B cell (primary cell): ENCODE data around the gene SLC35E3. TPM values are rescaled to one million over a fixed set of nuclear protein-coding genes. Genes with fewer than 3 reads are reported as not detected.

ENCODE experiments used
- ATAC-seq: fragments of 200-7000 bp; cut with Tn5 transposase; one replicate; pipeline ENCODE4 v1.10.0; 2021; ENCODE audit warnings: low read depth, mild to moderate bottlenecking, moderate number of reproducible peaks, moderate library complexity
- CTCF ChIA-PET: fragments of 350-600 bp; sonication (Branson Sonifier 250); formaldehyde crosslinking; loops from one replicate; lab custom pipeline; 2021; ENCODE audit warnings: antibody characterized with exemption, inconsistent platforms; lab: Charles Lee
- POLR2A ChIA-PET: fragments of 350-600 bp; sonication (Branson Sonifier 250); formaldehyde crosslinking; loops from one replicate; lab custom pipeline; 2021; ENCODE audit warnings: antibody characterized with exemption; lab: Charles Lee
- DNase-seq: peaks from one replicate; pipeline ENCODE4 v3.0.0; 2013
- H2AFZ ChIP-seq: 2 replicates; pipeline ENCODE4 v1.6.1; 2012; ENCODE audit warnings: mild to moderate bottlenecking, low read depth, low read length; ENCODE audit not compliant: insufficient read depth, poor library complexity, severe bottlenecking
- H3K27ac ChIP-seq, 2 donors: 1 replicate in 1 of 2; 2 replicates in 1 of 2; pipeline ENCODE4 v1.5.1; 2012 to 2013; ENCODE audit warnings: low read length in 2 of 2, mild to moderate bottlenecking in 2 of 2, moderate library complexity in 1 of 2
- H3K27me3 ChIP-seq, 4 experiments: fragments of 200-600 bp in 1 of 4; sonication (generic) in 1 of 4; replicated peaks in 1 of 4; 1 replicate in 2 of 4; 2 replicates in 2 of 4; pipeline versions ENCODE4 v1.6.1 to v1.7.0; 2013 to 2016; ENCODE audit warnings: low read length in 3 of 4, mild to moderate bottlenecking in 2 of 4, mixed read lengths in 1 of 4, moderate library complexity in 1 of 4; ENCODE audit not compliant: insufficient read depth in 4 of 4, control insufficient read depth in 3 of 4; ENCODE audit errors: control extremely low read depth in 1 of 4
- H3K36me3 ChIP-seq, 2 experiments: replicated peaks in 1 of 2; 1 replicate in 1 of 2; 2 replicates in 1 of 2; pipeline versions ENCODE4 v1.6.1 to v1.7.1; 2013; ENCODE audit warnings: low read length in 1 of 2; ENCODE audit not compliant: insufficient read depth in 2 of 2, control insufficient read depth in 1 of 2; ENCODE audit errors: control extremely low read depth in 1 of 2, extremely low read depth in 1 of 2
- H3K4me1 ChIP-seq, 2 donors: fragments of 200-600 bp in 1 of 2; sonication (generic) in 1 of 2; 1 replicate in 1 of 2; 2 replicates in 1 of 2; pipeline versions ENCODE4 v1.5.1 to v1.6.1; 2013 to 2017; ENCODE audit warnings: low read length in 2 of 2; ENCODE audit not compliant: control insufficient read depth in 2 of 2, insufficient read depth in 2 of 2
- H3K4me2 ChIP-seq: replicated peaks from 2 replicates; pipeline ENCODE3; 2012; ENCODE audit warnings: mild to moderate bottlenecking, low read depth, low read length; ENCODE audit not compliant: poor library complexity, severe bottlenecking
- H3K4me3 ChIP-seq, 5 experiments: fragments of 200-600 bp in 1 of 5; sonication (generic) in 1 of 5; 1 replicate in 3 of 5; 2 replicates in 2 of 5; pipeline versions ENCODE4 v1.5.1 to v1.7.0; 2011 to 2016; ENCODE audit warnings: low read length in 4 of 5, mild to moderate bottlenecking in 4 of 5, low read depth in 2 of 5, control low read depth in 1 of 5, moderate library complexity in 1 of 5; ENCODE audit not compliant: insufficient read depth in 1 of 5; ENCODE audit errors: control extremely low read depth in 1 of 5, extremely low read depth in 1 of 5
- H3K79me2 ChIP-seq: fragments of 200-600 bp; sonication (generic); one replicate; pipeline ENCODE4 v1.6.0; 2016; ENCODE audit warnings: low read length; ENCODE audit not compliant: control insufficient read depth, insufficient read depth
- H3K9ac ChIP-seq: fragments of 200-600 bp; sonication (generic); 2 replicates; pipeline ENCODE4 v1.6.1; 2017; ENCODE audit warnings: mild to moderate bottlenecking, low read length, moderate library complexity
- H3K9me3 ChIP-seq, 3 donors: one replicate each; pipeline versions ENCODE4 v1.6.1 to v1.7.1; 2013; ENCODE audit warnings: low read length in 2 of 3; ENCODE audit not compliant: control insufficient read depth in 2 of 3, insufficient read depth in 1 of 3; ENCODE audit errors: control extremely low read depth in 1 of 3
- H4K20me1 ChIP-seq: 2 replicates; pipeline ENCODE4 v1.6.0; 2012; ENCODE audit warnings: mild to moderate bottlenecking, low read length; ENCODE audit not compliant: insufficient read depth, control insufficient read depth, poor library complexity, severe bottlenecking
- H3K27ac Mint-ChIP-seq: one replicate; pipeline ENCODE4 v1.8.0; 2021; ENCODE audit warnings: mixed read lengths
- H3K27me3 Mint-ChIP-seq: one replicate; pipeline ENCODE4 v1.8.0; 2021; ENCODE audit warnings: mixed read lengths
- H3K4me1 Mint-ChIP-seq: one replicate; pipeline ENCODE4 v1.8.0; 2021; ENCODE audit warnings: mixed read lengths
- H3K4me3 Mint-ChIP-seq: one replicate; pipeline ENCODE4 v1.8.0; 2021; ENCODE audit warnings: mixed read lengths
- H3K9me3 Mint-ChIP-seq: one replicate; pipeline ENCODE4 v1.8.0; 2022; ENCODE audit warnings: mixed read lengths; ENCODE audit not compliant: insufficient read depth
- CTCF ChIP-seq: fragments of 200-600 bp; IDR thresholded peaks from one replicate; pipeline ENCODE4 v1.8.0; 2022; ENCODE audit warnings: antibody characterized with exemption, mild to moderate bottlenecking
- EZH2 ChIP-seq: IDR thresholded peaks from 2 replicates; pipeline ENCODE4 v1.6.1; 2012; ENCODE audit warnings: borderline replicate concordance, low read depth, mild to moderate bottlenecking, moderate library complexity, low read length; ENCODE audit not compliant: insufficient read depth, poor library complexity, severe bottlenecking
- WGBS: methylation state at CpG from one replicate; pipeline ENCODE4 v1.1.5; 2013; ENCODE audit warnings: missing lambda C conversion rate; ENCODE audit not compliant: insufficient coverage; 5-methylcytosine and 5-hydroxymethylcytosine counted together
- intact Hi-C: fragments of 100-400 bp; cut with micrococcal nuclease; formaldehyde crosslinking; loops from one replicate; pipeline ENCODE4 v1.10.0; 2022
- polyA plus RNA-seq: library from polyadenylated mRNA; depleted of rRNA; stranded (reverse); fragments of >200 nt; gene quantifications from 2 replicates; pipeline ENCODE4 v1.2.3, GENCODE V29; 2012
- total RNA-seq, 2 donors: library from RNA; stranded (reverse); fragments of 120-200 nt in 1 of 2; gene quantifications; 1 replicate in 1 of 2; 2 replicates in 1 of 2; pipeline versions ENCODE4 v1.2.3 to v1.2.4, GENCODE V29; 2013 to 2022

Gene SLC35E3
- total and polyA plus RNA-seq, 2 donors (not counting 1 experiment from before 2014, with no cell fraction given): 7.0 to 15.1 TPM

- Histone ChIP-seq H3K79me2 (peaks cover 25% of the 10 kb centered on the region), H3K9me3 (no peaks in the 10 kb centered on the region), H3K4me2 (peak within 1 kb of the TSS; percentile 85), H3K9ac (peak within 1 kb of the TSS; percentile 90), H4K20me1 (peaks cover 2% of the 10 kb centered on the region), H3K36me3 (peaks cover 0 to 11% of the 10 kb centered on the region in 2 experiments), H3K27ac (peak within 1 kb of the TSS; percentile 92 to 95), H3K4me3 (peak within 1 kb of the TSS; percentile 65 to 95 (median 84)), H3K4me1 (peaks cover 11% of the 10 kb centered on the region in 2 donors), H2AFZ (peak within 1 kb of the TSS; percentile 92), H3K27me3 (no peaks in the 10 kb centered on the region)
- Mint-ChIP-seq H3K27me3 (no peaks in the 10 kb centered on the region), H3K9me3 (no peaks in the 10 kb centered on the region), H3K4me1 (peaks cover 17% of the 10 kb centered on the region), H3K27ac (peak within 1 kb of the TSS; percentile 99), H3K4me3 (peak within 1 kb of the TSS; percentile 97)
- ChIA-PET CTCF (interaction anchor here (0.7 to 2.1 kb wide), 14 partner anchors 8 to 584 kb away, joined by 3 to 19 read pairs (median 4); partner anchors contain the start of genes CPM and SLC35E3), POLR2A (interaction anchor here (0.6 to 2.6 kb wide), 7 partner anchors 12 to 1539 kb away, joined by 3 to 29 read pairs (median 3); partner anchors contain the start of genes CAND1, NUP107, RAP1B and SLC35E3)
- ATAC-seq (peak; percentile 90), DNase-seq (peak; percentile 98)
- under 1% methylated on average over 67 of the region's 72 CpGs for WGBS
- intact Hi-C loops: loop anchor here (1.0 to 10.0 kb wide), 9 partner anchors 15 to 1160 kb away; partner anchors contain the start of genes CPSF6, DYRK2, IL26 and MDM1
- TF ChIP-seq CTCF (peak; percentile 76), EZH2 (no peak)
Measured at GRCh38 chr12:68807576-68808387, 61.8 kb downstream of the SLC35E3 start, which contains the start of gene MDM2. Gene MDM2 (plus strand): TSS chr12:68808177. CDS start chr12:68808478, 301 bp downstream.
